Measurements from ENCODE around the gene CTF1. TPM values are rescaled to one million over a fixed set of nuclear protein-coding genes. Genes with fewer than 3 reads are reported as not detected.

CTF1 gene
- total and polyA plus RNA-seq, 12 donors, result 6.5 to 28.2 (median 17.8) TPM

GRCh38 chr16:30874821-30875717 lies 21.3 kb upstream of the CTF1 start:
- H3K36me3 ChIP-seq, result peaks cover 0 to 39% (median 7%) of the 10 kb centered on the region in 9 donors
- H3K27ac ChIP-seq, result peak overlapping the region; percentile 63 to 98 (median 94)
- 0% methylated on average over 85 of the region's 85 CpGs for WGBS, 2 donors
- ATAC-seq (peak; percentile 98 to 100 (median 99)), DNase-seq (peak; percentile 91 to 93)
- H3K4me3 ChIP-seq, result peak overlapping the region; percentile 48 to 91 (median 82)
- H3K27me3 ChIP-seq, result no peaks in the 10 kb centered on the region
- H3K9me3 ChIP-seq, result no peaks in the 10 kb centered on the region
- TF ChIP-seq CTCF (IDR thresholded peaks at IDR 0.05), result peak in 1 of 9 donors; percentile 18
- peaks cover 9 to 35% (median 24%) of the 10 kb centered on the region in 9 donors for H3K4me1 ChIP-seq
- intact Hi-C loops (cut with DNase I), result loop anchor here in 3 of 10 donors (2.0 to 10.0 kb wide), 3 partner anchors 22 to 70 kb away; partner anchors contain the start of genes CTF1 (in 2 of the 3) and FBXL19 (in 1 of the 3)

DNA sequence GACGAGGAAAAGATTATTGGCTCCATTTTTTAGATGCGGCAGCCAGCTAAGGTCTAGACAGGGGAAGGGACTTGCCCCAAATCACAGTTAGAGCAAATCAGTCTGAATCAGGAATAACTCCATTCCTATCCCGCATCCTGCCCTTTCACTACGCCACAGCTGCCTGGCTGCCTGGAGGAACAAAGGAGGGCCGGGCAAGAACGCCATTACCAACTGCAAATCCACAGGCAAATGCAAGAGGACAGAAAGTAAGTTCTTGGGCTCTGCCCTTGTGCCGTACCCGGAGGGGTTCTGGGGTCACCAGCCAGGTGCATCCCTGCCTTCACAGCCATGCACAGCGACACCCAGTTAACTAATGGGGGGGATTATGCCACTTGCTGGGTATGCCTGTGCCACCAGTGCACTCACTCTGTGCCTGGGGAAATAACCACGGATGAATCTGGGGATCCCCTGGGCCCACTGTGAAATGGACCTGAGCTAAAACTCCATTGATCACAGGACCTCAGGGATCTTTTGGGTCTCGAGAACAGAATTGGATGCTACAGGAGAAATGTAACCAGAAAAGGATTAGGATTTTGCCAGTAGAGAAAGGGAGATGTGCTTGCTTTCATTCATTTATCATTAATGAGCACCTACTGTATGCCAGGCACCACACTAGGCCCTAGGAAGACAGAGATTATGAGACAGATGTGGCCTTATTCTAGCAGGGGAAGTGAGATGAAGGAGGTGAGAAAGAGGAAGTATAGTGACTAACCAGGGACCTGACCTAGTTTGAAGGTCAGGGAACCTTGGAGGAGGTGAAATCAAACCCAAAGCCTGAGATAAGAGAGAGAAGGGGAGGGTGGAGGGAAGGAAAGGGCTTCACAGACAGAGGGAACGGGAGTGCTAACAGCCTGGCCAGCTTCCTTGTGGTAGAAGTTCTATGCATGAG lies 20.3 kb upstream of the CTF1 start:
- DNase-seq (no peak), ATAC-seq (peak in 4 of 8 donors; percentile 1 to 8 (median 3))
- 10 to 12% methylated on average over 12 of the region's 12 CpGs for WGBS, 2 donors
- intact Hi-C loops (cut with DNase I), result loop anchor here in 3 of 10 donors (2.0 to 10.0 kb wide), 3 partner anchors 21 to 71 kb away; partner anchors contain the start of genes CTF1 (in 2 of the 3) and FBXL19 (in 1 of the 3)
- no peaks in the 10 kb centered on the region for H3K27me3 ChIP-seq
- H3K9me3 ChIP-seq, result no peaks in the 10 kb centered on the region
- peak overlapping the region; percentile 48 to 91 (median 82) for H3K4me3 ChIP-seq
- H3K4me1 ChIP-seq, result peaks cover 9 to 39% (median 24%) of the 10 kb centered on the region in 9 donors
- peaks cover 0 to 45% (median 7%) of the 10 kb centered on the region in 9 donors for H3K36me3 ChIP-seq
- TF ChIP-seq CTCF (IDR thresholded peaks at IDR 0.05), result no peak
- peak overlapping the region; percentile 63 to 98 (median 94) for H3K27ac ChIP-seq

DNA sequence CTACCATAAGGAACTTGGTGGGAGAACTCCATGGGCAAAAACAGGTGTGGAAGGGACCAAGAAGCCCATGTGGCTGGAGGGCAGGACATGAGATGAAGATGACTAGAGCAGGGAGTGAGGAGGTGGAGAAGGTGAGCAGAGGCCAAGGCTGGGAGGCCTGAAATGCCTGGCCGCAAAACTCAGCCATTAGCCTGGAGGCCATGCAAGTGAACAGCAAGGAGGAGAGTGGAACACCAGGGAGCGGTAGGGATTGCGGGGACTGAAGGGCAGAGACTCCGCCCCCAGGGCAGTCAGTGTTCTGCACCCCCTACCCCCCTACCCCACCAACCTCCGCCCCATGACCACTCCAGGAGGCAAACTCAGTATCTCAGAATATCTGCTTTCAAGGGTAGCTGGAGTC lies 19.5 kb upstream of the CTF1 start:
- Histone ChIP-seq H3K9me3 (no peaks in the 10 kb centered on the region), H3K27ac (peak overlapping the region in 9 of 10 donors; percentile 92 to 98 (median 94)), H3K4me3 (peak overlapping the region in 9 of 10 donors; percentile 73 to 91 (median 83)), H3K27me3 (no peaks in the 10 kb centered on the region), H3K4me1 (peaks cover 9 to 46% (median 24%) of the 10 kb centered on the region in 9 donors), H3K36me3 (peaks cover 0 to 42% (median 7%) of the 10 kb centered on the region in 9 donors)
- ATAC-seq, result no peak
- no peak for DNase-seq
- peak in 1 of 9 donors; percentile 5 for TF ChIP-seq CTCF (IDR thresholded peaks at IDR 0.05)
- intact Hi-C loops (cut with DNase I), result loop anchor here in 1 of 10 donors (10.0 kb wide), 1 partner anchor 72 kb away; no protein-coding TSS in a partner anchor
- WGBS, 2 donors, result 85 to 86% methylated on average over 5 of the region's 5 CpGs
